MM.1S (cell line): ENCODE data around the gene SUOX.

Experiments
- DNase-seq: peaks from one replicate; pipeline ENCODE4 v3.0.0-alpha.2; 2015
- H2AFZ ChIP-seq: fragments of 300-600 bp; sonication (generic); 2 replicates; pipeline ENCODE4 v1.6.0; 2016; ENCODE audit warnings: antibody characterized with exemption, low read length
- H3F3A ChIP-seq: fragments of 300-600 bp; sonication (generic); 2 replicates; pipeline ENCODE4 v1.6.1; 2016; ENCODE audit warnings: mild to moderate bottlenecking, antibody characterized with exemption, low read length, moderate library complexity, mixed read lengths; ENCODE audit not compliant: insufficient read depth
- H3K27ac ChIP-seq: fragments of 300-600 bp; sonication (generic); 2 replicates; pipeline ENCODE4 v1.5.1; 2016; ENCODE audit warnings: mild to moderate bottlenecking, low read length
- H3K27me3 ChIP-seq: fragments of 300-600 bp; sonication (generic); replicated peaks from 2 replicates; pipeline ENCODE4 v1.6.0; 2016; ENCODE audit warnings: low read length; ENCODE audit not compliant: insufficient read depth
- H3K36me3 ChIP-seq: fragments of 300-600 bp; sonication (generic); replicated peaks from 2 replicates; pipeline ENCODE4 v1.6.1; 2016; ENCODE audit warnings: mild to moderate bottlenecking, low read length, mixed read lengths; ENCODE audit not compliant: insufficient read depth
- H3K4me1 ChIP-seq: fragments of 300-600 bp; sonication (generic); 2 replicates; pipeline ENCODE4 v1.6.1; 2016; ENCODE audit warnings: low read length, mixed read lengths
- H3K4me2 ChIP-seq: fragments of 300-600 bp; sonication (generic); 2 replicates; pipeline ENCODE4 v1.6.0; 2016; ENCODE audit warnings: low read depth, low read length
- H3K4me3 ChIP-seq: fragments of 300-600 bp; sonication (generic); 2 replicates; pipeline ENCODE4 v1.5.1; 2016; ENCODE audit warnings: low read length, mixed read lengths
- H3K79me2 ChIP-seq: fragments of 300-600 bp; sonication (generic); 2 replicates; pipeline ENCODE4 v1.6.1; 2016; ENCODE audit warnings: mixed run types, low read length, mixed read lengths
- H3K9ac ChIP-seq: fragments of 300-600 bp; sonication (generic); 2 replicates; pipeline ENCODE4 v1.6.1; 2016; ENCODE audit warnings: low read length, mixed read lengths
- H3K9me2 ChIP-seq: fragments of 300-600 bp; sonication (generic); replicated peaks from 2 replicates; pipeline ENCODE4 v1.6.1; 2016; ENCODE audit warnings: mild to moderate bottlenecking, low read length, mixed read lengths; ENCODE audit not compliant: insufficient read depth
- H3K9me3 ChIP-seq: fragments of 300-600 bp; sonication (generic); replicated peaks from 2 replicates; pipeline ENCODE4 v1.6.1; 2016; ENCODE audit warnings: mild to moderate bottlenecking, low read length, mixed read lengths; ENCODE audit not compliant: insufficient read depth
- H4K20me1 ChIP-seq: fragments of 300-600 bp; sonication (generic); 2 replicates; pipeline ENCODE4 v1.6.1; 2016; ENCODE audit warnings: mild to moderate bottlenecking, low read length, moderate library complexity, mixed read lengths; ENCODE audit not compliant: insufficient read depth
- CTCF ChIP-seq: fragments of 300-600 bp; sonication (generic); IDR thresholded peaks from 2 replicates; pipeline ENCODE4 v1.5.1; 2016; ENCODE audit warnings: antibody characterized with exemption, low read length, mixed read lengths
- EZH2 ChIP-seq: fragments of 300-600 bp; sonication (generic); optimal IDR thresholded peaks from 2 replicates; pipeline ENCODE3; 2017; ENCODE audit warnings: low read depth, mild to moderate bottlenecking, antibody characterized with exemption, low read length, mixed read lengths
- EZH2phosphoT487 ChIP-seq: fragments of 300-600 bp; sonication (generic); IDR thresholded peaks from 2 replicates; pipeline ENCODE4 v1.6.1; 2018; ENCODE audit warnings: antibody characterized with exemption, low read length

The SUOX gene

DNA sequence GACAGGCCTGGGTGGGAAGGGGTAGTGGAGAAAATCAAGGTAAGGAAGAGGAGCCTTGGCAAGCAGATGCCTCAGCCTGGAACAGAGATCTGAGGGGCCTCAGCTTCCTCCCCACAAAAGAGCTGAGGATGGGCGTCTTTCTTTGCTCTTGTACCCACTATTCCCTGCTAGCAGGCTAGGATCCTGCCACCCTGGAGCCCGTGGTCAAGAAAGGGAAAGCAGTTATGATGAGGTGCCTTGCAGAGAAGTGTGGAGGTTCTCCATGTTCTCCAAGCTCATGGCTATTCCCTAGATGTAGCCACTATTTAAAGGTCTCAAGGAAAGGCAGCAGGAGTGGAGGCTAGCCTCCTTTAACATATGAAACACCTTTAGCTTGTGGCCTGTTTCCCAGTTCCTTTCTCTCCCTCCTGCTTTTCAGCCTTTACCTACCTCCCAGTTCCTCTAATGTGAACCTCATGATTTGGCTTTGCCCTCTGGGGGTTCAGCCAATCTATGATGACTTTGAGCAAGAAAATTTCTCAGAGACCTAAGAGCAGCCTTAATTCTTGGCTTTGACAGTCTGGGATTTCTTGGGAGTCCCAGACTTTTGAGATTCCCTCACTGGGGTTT lies 24.9 kb downstream of the SUOX start:
- H3K4me2 ChIP-seq = no peak overlapping the region
- H2AFZ ChIP-seq = no peak overlapping the region

DNA sequence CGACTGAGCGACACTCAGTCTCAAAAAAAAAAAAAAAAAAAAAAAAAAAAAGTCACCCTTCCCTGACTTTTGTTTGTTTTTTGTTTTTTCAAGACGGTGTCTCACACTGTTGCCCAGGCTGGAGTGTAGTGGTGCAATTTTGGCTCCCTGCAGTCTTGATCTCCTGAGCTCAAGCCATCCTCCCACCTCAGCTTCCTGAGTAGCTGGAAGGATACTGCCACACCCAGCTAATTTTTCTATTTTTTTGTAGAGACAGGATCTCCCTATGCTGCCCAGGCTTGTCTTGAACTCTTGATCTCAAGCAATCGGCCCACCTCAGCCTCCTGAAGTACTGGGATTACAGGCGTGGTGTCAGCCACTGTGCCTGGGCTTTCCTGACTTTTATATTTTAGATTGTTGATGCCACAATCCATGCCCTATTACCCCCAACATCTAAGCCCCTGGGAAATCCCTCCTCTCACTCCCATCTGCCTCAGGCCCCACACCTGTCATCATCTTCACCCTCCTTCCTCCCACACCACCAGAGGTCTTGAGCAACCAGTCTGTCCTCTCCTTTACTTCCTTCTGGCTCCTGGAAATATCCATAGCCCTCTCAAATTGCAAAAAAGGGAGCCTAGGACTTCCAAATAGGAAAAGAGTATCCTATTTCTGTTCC lies 31.6 kb downstream of the SUOX start:
- Histone ChIP-seq H3K9ac (no peak overlapping the region), H3K36me3 (no peaks in the 10 kb centered on the region), H3F3A (no peaks in the 10 kb centered on the region), H3K79me2 (no peaks in the 10 kb centered on the region), H3K4me3 (no peak overlapping the region), H3K27ac (no peak overlapping the region), H3K9me2 (no peaks in the 10 kb centered on the region), H3K4me2 (no peak overlapping the region), H3K4me1 (no peaks in the 10 kb centered on the region), H4K20me1 (no peaks in the 10 kb centered on the region), H3K9me3 (no peaks in the 10 kb centered on the region), H3K27me3 (no peaks in the 10 kb centered on the region), H2AFZ (no peak overlapping the region)
- TF ChIP-seq EZH2 = no peak
- TF ChIP-seq EZH2phosphoT487 = no peak
- TF ChIP-seq CTCF = no peak
- no peak for DNase-seq

More for the DNA sequence above, 24.9 kb downstream of the SUOX start:
- no peaks in the 10 kb centered on the region for H3K9me3 ChIP-seq
- no peaks in the 10 kb centered on the region for H4K20me1 ChIP-seq
- H3F3A ChIP-seq = no peaks in the 10 kb centered on the region
- no peaks in the 10 kb centered on the region for H3K4me1 ChIP-seq
- no peaks in the 10 kb centered on the region for H3K79me2 ChIP-seq
- TF ChIP-seq EZH2 (no peak), EZH2phosphoT487 (no peak), CTCF (no peak)
- H3K36me3 ChIP-seq = no peaks in the 10 kb centered on the region
- no peaks in the 10 kb centered on the region for H3K9me2 ChIP-seq
- no peaks in the 10 kb centered on the region for H3K27me3 ChIP-seq
- no peak overlapping the region for H3K27ac ChIP-seq
- no peak for DNase-seq
- H3K4me3 ChIP-seq = no peak overlapping the region
- no peak overlapping the region for H3K9ac ChIP-seq

DNA sequence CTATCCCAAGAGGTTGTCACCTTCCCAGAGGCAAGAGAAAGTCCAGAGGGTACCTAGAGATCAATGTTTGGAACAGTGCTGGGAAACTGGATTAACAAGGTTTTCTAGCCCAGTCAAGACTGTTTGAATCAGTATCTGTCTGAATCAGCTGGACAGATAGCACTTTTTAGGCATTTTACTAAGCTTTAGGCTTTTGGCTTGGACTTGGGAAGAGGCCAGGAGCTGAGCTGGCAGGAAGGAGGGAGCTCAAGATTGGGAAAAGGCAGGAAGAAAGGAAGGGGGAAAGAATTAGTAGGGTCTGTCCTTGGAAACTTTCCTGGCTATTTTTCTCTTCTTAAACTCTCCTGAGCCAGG lies 32.1 kb downstream of the SUOX start:
- Histone ChIP-seq H3K27me3 (no peaks in the 10 kb centered on the region), H3K36me3 (no peaks in the 10 kb centered on the region), H3K4me2 (no peak overlapping the region)

More for the DNA sequence above, 32.1 kb downstream of the SUOX start:
- Histone ChIP-seq H3F3A (no peaks in the 10 kb centered on the region), H4K20me1 (no peaks in the 10 kb centered on the region), H3K4me3 (no peak overlapping the region), H3K79me2 (no peaks in the 10 kb centered on the region), H3K9me3 (no peaks in the 10 kb centered on the region), H2AFZ (no peak overlapping the region), H3K4me1 (no peaks in the 10 kb centered on the region), H3K9me2 (no peaks in the 10 kb centered on the region), H3K9ac (no peak overlapping the region), H3K27ac (no peak overlapping the region)
- TF ChIP-seq EZH2 (no peak), EZH2phosphoT487 (no peak), CTCF (no peak)
- no peak for DNase-seq
